Keratinocyte (primary cell): Measurements from ENCODE around the gene ZNF391. TPM values are rescaled to one million over a fixed set of nuclear protein-coding genes. Genes with fewer than 3 reads are reported as not detected.

Experiments used
- DNase-seq: peaks from one replicate; pipeline ENCODE4 v3.0.0-alpha.2; 2011; ENCODE audit warnings: low read depth, missing footprints, low spot score
- FAIRE-seq: peaks from 2 replicates; lab custom pipeline; 2011; peaks lifted over from hg19 to GRCh38; lab: Jason Lieb, UNC
- H2AFZ ChIP-seq: 2 replicates; pipeline ENCODE4 v1.6.0; 2012; ENCODE audit warnings: low read length, control low read depth, inconsistent platforms; ENCODE audit not compliant: control insufficient read depth
- H3K27ac ChIP-seq: 2 replicates; pipeline ENCODE4 v1.5.1; 2011; ENCODE audit warnings: low read length; ENCODE audit not compliant: control insufficient read depth, insufficient read depth
- H3K27me3 ChIP-seq: 3 replicates; pipeline ENCODE4 v1.6.0; 2011; ENCODE audit warnings: low read length; ENCODE audit not compliant: control insufficient read depth, insufficient read depth; ENCODE audit errors: extremely low read depth
- H3K36me3 ChIP-seq, 2 experiments: 2 replicates in 1 of 2; 3 replicates in 1 of 2; pipeline ENCODE4 v1.5.1; 2011; ENCODE audit warnings: low read length in 2 of 2, mild to moderate bottlenecking in 1 of 2; ENCODE audit not compliant: control insufficient read depth in 2 of 2, insufficient read depth in 2 of 2; ENCODE audit errors: extremely low read depth in 1 of 2
- H3K4me1 ChIP-seq: 3 replicates; pipeline ENCODE4 v1.5.1; 2011; ENCODE audit warnings: low read length; ENCODE audit not compliant: control insufficient read depth, insufficient read depth; ENCODE audit errors: extremely low read depth
- H3K4me2 ChIP-seq: 3 replicates; pipeline ENCODE4 v1.6.0; 2011; ENCODE audit warnings: low read depth, low read length; ENCODE audit not compliant: control insufficient read depth, insufficient read depth; ENCODE audit errors: extremely low read depth
- H3K4me3 ChIP-seq, 3 experiments: fragments of 200-600 bp in 1 of 3; sonication (generic) in 1 of 3; 2 replicates in 2 of 3; 3 replicates in 1 of 3; pipeline ENCODE4 v1.5.1; 2011 to 2016; ENCODE audit warnings: low read length in 3 of 3, mild to moderate bottlenecking in 3 of 3, control low read depth in 2 of 3, inconsistent platforms in 1 of 3, low read depth in 1 of 3, mixed read lengths in 1 of 3, mixed run types in 1 of 3, moderate library complexity in 1 of 3; ENCODE audit not compliant: control insufficient read depth in 2 of 3, insufficient read depth in 2 of 3; ENCODE audit errors: extremely low read depth in 1 of 3
- H3K79me2 ChIP-seq: 2 replicates; pipeline ENCODE4 v1.6.0; 2012; ENCODE audit warnings: low read length; ENCODE audit not compliant: control insufficient read depth, insufficient read depth
- H3K9ac ChIP-seq: 3 replicates; pipeline ENCODE4 v1.6.0; 2011; ENCODE audit warnings: low read length; ENCODE audit not compliant: control insufficient read depth, insufficient read depth; ENCODE audit errors: extremely low read depth
- H3K9me1 ChIP-seq: 3 replicates; pipeline ENCODE4 v1.6.0; 2011; ENCODE audit warnings: low read length; ENCODE audit not compliant: control insufficient read depth, insufficient read depth; ENCODE audit errors: extremely low read depth
- H3K9me3 ChIP-seq: 2 replicates; pipeline ENCODE4 v1.5.1; 2012; ENCODE audit warnings: low read depth, low read length; ENCODE audit not compliant: control insufficient read depth
- H4K20me1 ChIP-seq: 3 replicates; pipeline ENCODE4 v1.6.0; 2011; ENCODE audit warnings: low read length; ENCODE audit not compliant: control insufficient read depth, insufficient read depth; ENCODE audit errors: extremely low read depth
- CTCF ChIP-seq, 3 experiments: IDR thresholded peaks in 1 of 3; conservative IDR thresholded peaks in 1 of 3; optimal IDR thresholded peaks in 1 of 3; 2 replicates in 2 of 3; 3 replicates in 1 of 3; pipeline versions ENCODE3 to v1.5.1; 2011; ENCODE audit warnings: low read length in 3 of 3, mild to moderate bottlenecking in 3 of 3, moderate library complexity in 2 of 3, control low read depth in 1 of 3, inconsistent platforms in 1 of 3; ENCODE audit not compliant: insufficient read depth in 2 of 3; ENCODE audit errors: extremely low read depth in 1 of 3
- EZH2 ChIP-seq: IDR thresholded peaks from one replicate; pipeline ENCODE4 v1.6.1; 2012; ENCODE audit warnings: inconsistent platforms, mild to moderate bottlenecking, low read length, moderate library complexity
- dilution Hi-C: fragments of 300-500 bp; cut with MboI; formaldehyde crosslinking; loops from one replicate; pipeline ENCODE4 v1.7.0; 2020; ENCODE audit warnings: low sequenced_read_pairs; ENCODE audit not compliant: extremely low pct_ligation_motif_present
- polyA plus RNA-seq, 5 experiments: library from polyadenylated mRNA; depleted of rRNA in 3 of 5; stranded (reverse) in 3 of 5; stranded (forward) in 1 of 5; unstranded in 1 of 5; fragments of >200 nt; gene quantifications; 1 replicate in 1 of 5; 2 replicates in 3 of 5; 3 replicates in 1 of 5; pipeline versions ENCODE4 v1.2.1 to v1.2.3, GENCODE V29; 2011 to 2012; ENCODE audit warnings: missing spikeins in 2 of 5, low read depth in 1 of 5, low replicate concordance in 1 of 5

Gene ZNF391
- polyA plus RNA-seq, 1 donor (not counting 4 experiments of a cell fraction or from before 2014, with no cell fraction given): 4.5 TPM

GRCh38 chr6:27439371-27439770, 50.8 kb downstream of the ZNF391 start:
- Histone ChIP-seq H4K20me1 (no peaks in the 10 kb centered on the region), H3K79me2 (no peaks in the 10 kb centered on the region), H3K27me3 (no peaks in the 10 kb centered on the region), H3K9ac (no peak overlapping the region), H3K4me2 (no peak overlapping the region), H2AFZ (no peak overlapping the region), H3K9me1 (no peaks in the 10 kb centered on the region), H3K4me3 (no peak overlapping the region), H3K9me3 (no peaks in the 10 kb centered on the region), H3K27ac (no peak overlapping the region), H3K36me3 (no peaks in the 10 kb centered on the region), H3K4me1 (no peaks in the 10 kb centered on the region)
- dilution Hi-C loops: no loop called here
- TF ChIP-seq EZH2: no peak
- no peak for TF ChIP-seq CTCF (optimal IDR thresholded peaks at IDR 0.05 in 1 of 3, IDR thresholded peaks at IDR 0.05 in 1 of 3, conservative IDR thresholded peaks at IDR 0.05 in 1 of 3; ENCODE audit: extremely low read depth in 1 of 3, insufficient read depth in 2 of 3, low read length in 3 of 3)
- FAIRE-seq: no peak
- no peak for DNase-seq

GRCh38 chr6:27441001-27441400, 52.4 kb downstream of the ZNF391 start:
- H4K20me1 ChIP-seq: no peaks in the 10 kb centered on the region
- no peak overlapping the region for H2AFZ ChIP-seq
- no peak for TF ChIP-seq CTCF (optimal IDR thresholded peaks at IDR 0.05 in 1 of 3, IDR thresholded peaks at IDR 0.05 in 1 of 3, conservative IDR thresholded peaks at IDR 0.05 in 1 of 3; ENCODE audit: extremely low read depth in 1 of 3, insufficient read depth in 2 of 3, low read length in 3 of 3)
- no peak for TF ChIP-seq EZH2
- H3K36me3 ChIP-seq: no peaks in the 10 kb centered on the region
- H3K9me1 ChIP-seq: no peaks in the 10 kb centered on the region
- H3K4me1 ChIP-seq: no peaks in the 10 kb centered on the region
- DNase-seq (no peak), FAIRE-seq (no peak)
- no peak overlapping the region for H3K9ac ChIP-seq
- no peak overlapping the region for H3K27ac ChIP-seq
- no peaks in the 10 kb centered on the region for H3K27me3 ChIP-seq
- dilution Hi-C loops: no loop called here
- no peak overlapping the region for H3K4me3 ChIP-seq
- H3K79me2 ChIP-seq: no peaks in the 10 kb centered on the region
- H3K9me3 ChIP-seq: no peaks in the 10 kb centered on the region
- H3K4me2 ChIP-seq: no peak overlapping the region
